ENCODE data around the gene INSL3. TPM values are rescaled to one million over a fixed set of nuclear protein-coding genes. Genes with fewer than 3 reads are reported as not detected.
A peak's percentile ranks its signal among the peaks of the same experiment; 100 is the strongest.

Gene INSL3
- total and polyA plus RNA-seq, 2 of the 8 experiments (the other 6 are each of a cell fraction or from before 2014, with no cell fraction given) = 0.41 to 1.5 TPM

DNA sequence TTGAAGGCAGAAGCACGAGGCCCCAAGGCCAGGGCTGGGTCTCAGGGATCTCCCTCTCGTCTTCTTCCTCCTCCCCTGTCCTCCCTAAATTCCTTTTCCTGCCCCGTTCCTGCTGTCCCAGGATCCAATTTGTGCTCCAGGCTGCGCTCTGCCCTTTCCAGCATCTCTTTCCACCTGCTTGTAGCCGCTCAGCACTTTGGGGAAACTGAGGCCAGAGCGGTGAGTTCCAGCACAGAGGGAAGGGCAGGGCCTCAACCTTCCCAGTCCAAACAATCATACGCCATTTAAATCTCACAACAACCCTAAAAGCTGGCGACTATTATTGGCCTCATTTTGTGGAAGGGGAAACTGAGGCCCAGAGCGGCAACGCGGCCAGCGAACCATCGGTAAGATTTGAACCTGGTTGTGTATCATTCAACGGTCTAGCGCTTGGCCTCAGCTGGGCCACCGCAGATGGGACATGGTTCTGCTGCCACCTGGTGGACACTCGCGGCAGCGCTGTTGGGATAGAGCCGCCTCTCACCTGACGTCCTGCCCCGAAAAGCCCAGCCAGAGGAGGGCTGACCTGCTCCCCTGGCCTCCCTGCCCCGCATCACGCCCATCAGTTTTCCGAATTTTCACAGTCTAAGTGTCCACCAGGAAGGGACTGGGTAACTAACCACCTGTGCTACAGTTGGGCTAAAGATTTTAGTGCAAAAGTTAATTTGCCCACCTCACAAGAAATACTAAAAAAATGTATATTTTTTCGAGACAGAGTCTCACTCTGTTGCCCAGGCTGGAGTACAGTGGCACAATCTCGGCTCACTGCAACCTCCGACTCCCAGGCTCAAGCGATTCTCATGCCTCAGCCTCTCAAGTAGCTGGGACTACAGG is 34.2 kb upstream of the INSL3 start (continued):
- TF ChIP-seq NRF1 (IDR thresholded peaks at IDR 0.05; ENCODE audit: low read depth, low read length) (no peak), CEBPB (IDR thresholded peaks at IDR 0.05; ENCODE audit: low read depth, low read length) (no peak), POLR2AphosphoS5 (IDR thresholded peaks at IDR 0.05; ENCODE audit: low read depth, low read length) (no peak), EP300 (IDR thresholded peaks at IDR 0.05; ENCODE audit: borderline replicate concordance in 1 of 2, low read depth in 2 of 2, low read length in 2 of 2) (no peak), POLR2A (IDR thresholded peaks at IDR 0.05; ENCODE audit: control extremely low read depth in 1 of 2, low read depth in 2 of 2, low read length in 2 of 2) (no peak), CTBP2 (IDR thresholded peaks at IDR 0.05; ENCODE audit: borderline replicate concordance, insufficient read depth, insufficient read length, low read length) (no peak), FOSL1 (IDR thresholded peaks at IDR 0.05; ENCODE audit: insufficient read depth, low read depth, low read length) (no peak), KDM4A (IDR thresholded peaks at IDR 0.05; ENCODE audit: low read depth, low read length, severe bottlenecking) (no peak), CBX8 (IDR thresholded peaks at IDR 0.05; ENCODE audit: borderline replicate concordance, low read depth, low read length) (no peak), RBBP5 (IDR thresholded peaks at IDR 0.05; ENCODE audit: borderline replicate concordance, low read depth, low read length) (no peak), CBX5 (IDR thresholded peaks at IDR 0.05; ENCODE audit: low read depth, low read length) (no peak), SUZ12 (IDR thresholded peaks at IDR 0.05; ENCODE audit: low read length) (no peak), BRCA1 (IDR thresholded peaks at IDR 0.05; ENCODE audit: low read depth, low read length) (no peak), BCL11A (IDR thresholded peaks at IDR 0.05; ENCODE audit: low read depth in 2 of 2, low read length in 2 of 2) (no peak), ASH2L (IDR thresholded peaks at IDR 0.05; ENCODE audit: low read length) (no peak), HDAC2 (IDR thresholded peaks at IDR 0.05; ENCODE audit: borderline replicate concordance in 1 of 2, low read depth in 2 of 2, low read length in 2 of 2) (0 out of 4 replicates have a peak, but pooled peaks of 1 of the 2 experiments have one; percentile 35), SRF (IDR thresholded peaks at IDR 0.05; ENCODE audit: low read depth, low read length) (no peak), KDM1A (IDR thresholded peaks at IDR 0.05; ENCODE audit: borderline replicate concordance, low read length) (0 out of 2 replicates have a peak, but pooled peaks have one; percentile 32), SP4 (IDR thresholded peaks at IDR 0.05; ENCODE audit: low read length) (no peak)
- TF ChIP-seq, protein P1, sequence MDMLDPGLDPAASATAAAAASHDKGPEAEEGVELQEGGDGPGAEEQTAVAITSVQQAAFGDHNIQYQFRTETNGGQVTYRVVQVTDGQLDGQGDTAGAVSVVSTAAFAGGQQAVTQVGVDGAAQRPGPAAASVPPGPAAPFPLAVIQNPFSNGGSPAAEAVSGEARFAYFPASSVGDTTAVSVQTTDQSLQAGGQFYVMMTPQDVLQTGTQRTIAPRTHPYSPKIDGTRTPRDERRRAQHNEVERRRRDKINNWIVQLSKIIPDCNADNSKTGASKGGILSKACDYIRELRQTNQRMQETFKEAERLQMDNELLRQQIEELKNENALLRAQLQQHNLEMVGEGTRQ (IDR thresholded peaks at IDR 0.05; ENCODE audit: low read length) = no peak

All from H1 (cell line).